GM23338 (cell line): ENCODE measurements around the gene DOCK3. TPM values are rescaled to one million over a fixed set of nuclear protein-coding genes. Genes with fewer than 3 reads are reported as not detected.

Experiments
- ATAC-seq: fragments of 200-7000 bp; cut with Tn5 transposase; 3 replicates; pipeline ENCODE4 v1.9.1; 2020
- DNase-seq: peaks from one replicate; pipeline ENCODE4 v3.0.0-alpha.2; 2015; ENCODE audit warnings: low spot score
- H2AFZ ChIP-seq: fragments of 200-600 bp; sonication (generic); 2 replicates; pipeline ENCODE4 v1.8.0; 2016; ENCODE audit warnings: antibody characterized with exemption, mild to moderate bottlenecking, moderate library complexity
- H3F3A ChIP-seq: fragments of 200-600 bp; sonication (generic); replicated peaks from 2 replicates; pipeline ENCODE4 v1.8.0; 2017; ENCODE audit warnings: antibody characterized with exemption, mixed run types, low read depth
- H3K27ac ChIP-seq: fragments of 200-600 bp; sonication (generic); 2 replicates; pipeline ENCODE4 v1.6.1; 2016; ENCODE audit warnings: low read depth
- H3K27me3 ChIP-seq: fragments of 200-600 bp; sonication (generic); 2 replicates; pipeline ENCODE4 v1.8.0; 2016; ENCODE audit warnings: mild to moderate bottlenecking, mixed run types, moderate library complexity; ENCODE audit not compliant: insufficient read depth
- H3K36me3 ChIP-seq: fragments of 200-600 bp; sonication (generic); 2 replicates; pipeline ENCODE4 v1.8.0; 2016; ENCODE audit warnings: mild to moderate bottlenecking; ENCODE audit not compliant: insufficient read depth
- H3K4me1 ChIP-seq: fragments of 200-600 bp; sonication (generic); 2 replicates; pipeline ENCODE4 v1.8.0; 2016; ENCODE audit warnings: mild to moderate bottlenecking, moderate library complexity; ENCODE audit not compliant: insufficient read depth
- H3K4me2 ChIP-seq: fragments of 200-600 bp; sonication (generic); 2 replicates; pipeline ENCODE4 v1.7.1; 2017; ENCODE audit warnings: mixed run types
- H3K4me3 ChIP-seq: fragments of 200-600 bp; sonication (generic); 2 replicates; pipeline ENCODE4 v1.6.1; 2016; ENCODE audit warnings: mixed run types
- H3K79me2 ChIP-seq: fragments of 200-600 bp; sonication (generic); replicated peaks from 2 replicates; pipeline ENCODE4 v1.8.0; 2017; ENCODE audit warnings: mild to moderate bottlenecking; ENCODE audit not compliant: insufficient read depth
- H3K9me2 ChIP-seq: fragments of 200-600 bp; sonication (generic); 2 replicates; pipeline ENCODE4 v1.8.0; 2017; ENCODE audit not compliant: insufficient read depth
- H4K20me1 ChIP-seq: fragments of 200-600 bp; sonication (generic); replicated peaks from 2 replicates; pipeline ENCODE4 v1.8.0; 2017; ENCODE audit warnings: mild to moderate bottlenecking; ENCODE audit not compliant: insufficient read depth
- H3K27ac Mint-ChIP-seq: 2 replicates; pipeline ENCODE4 v1.8.0; 2020; ENCODE audit warnings: inconsistent platforms, mild to moderate bottlenecking, moderate library complexity, mixed read lengths
- H3K27me3 Mint-ChIP-seq: 3 replicates; pipeline ENCODE4 v1.8.0; 2022; ENCODE audit warnings: low read depth, mild to moderate bottlenecking, moderate library complexity, mixed read lengths, inconsistent platforms; ENCODE audit not compliant: insufficient read depth, poor library complexity
- H3K36me3 Mint-ChIP-seq: 3 replicates; pipeline ENCODE4 v1.8.0; 2021; ENCODE audit warnings: low read depth, mild to moderate bottlenecking, inconsistent platforms, moderate library complexity, mixed read lengths
- H3K4me1 Mint-ChIP-seq: 3 replicates; pipeline ENCODE4 v1.8.0; 2020; ENCODE audit warnings: mild to moderate bottlenecking, inconsistent platforms, mixed read lengths
- H3K4me3 Mint-ChIP-seq: 3 replicates; pipeline ENCODE4 v1.8.0; 2021; ENCODE audit warnings: moderate library complexity, mild to moderate bottlenecking, inconsistent platforms, mixed read lengths
- H3K9me3 Mint-ChIP-seq: 3 replicates; pipeline ENCODE4 v1.8.0; 2020; ENCODE audit warnings: moderate library complexity, mild to moderate bottlenecking, inconsistent platforms, mixed read lengths
- EZH2 ChIP-seq: fragments of 200-600 bp; sonication (generic); IDR thresholded peaks from one replicate; pipeline ENCODE4 v1.8.0; 2017; ENCODE audit warnings: antibody characterized with exemption, mild to moderate bottlenecking, low read depth; ENCODE audit not compliant: unreplicated experiment
- EZH2phosphoT487 ChIP-seq: fragments of 200-600 bp; sonication (generic); IDR thresholded peaks from one replicate; pipeline ENCODE4 v1.8.1; 2018; ENCODE audit warnings: antibody characterized with exemption; ENCODE audit not compliant: unreplicated experiment
- JUNB ChIP-seq: IDR thresholded peaks from one replicate; pipeline ENCODE4 v1.6.1; 2016; ENCODE audit warnings: antibody characterized with exemption; ENCODE audit not compliant: unreplicated experiment
- NANOG ChIP-seq: IDR thresholded peaks from 2 replicates; pipeline ENCODE4 v1.6.1; 2016; ENCODE audit warnings: antibody characterized with exemption, borderline replicate concordance
- POLR2AphosphoS5 ChIP-seq: IDR thresholded peaks from 2 replicates; pipeline ENCODE4 v1.6.1; 2016; ENCODE audit warnings: antibody characterized with exemption, low read depth
- ZNF114 ChIP-seq: fragments of 250-450 bp; sonication (Bioruptor Pico); IDR thresholded peaks from 2 replicates; pipeline ENCODE4 v1.5.0; 2020; ENCODE audit warnings: mild to moderate bottlenecking, moderate library complexity
- ZNF331 ChIP-seq: fragments of 250-450 bp; sonication (Bioruptor Pico); IDR thresholded peaks from 2 replicates; pipeline ENCODE4 v1.5.0; 2020; ENCODE audit warnings: low read depth, mild to moderate bottlenecking, moderate library complexity
- polyA plus RNA-seq: library from polyadenylated mRNA; unstranded; fragments of >200 nt; fragmentation: Nextera tagmentation; extraction: Ambion mirVana; gene quantifications from 2 replicates; pipeline ENCODE4 v1.2.1, GENCODE V29; 2016
- total RNA-seq: library from RNA; depleted of rRNA; stranded (reverse); fragments of >200 nt; shearing (Covaris generic); gene quantifications from 2 replicates; pipeline ENCODE4 v1.2.3, GENCODE V29; 2014
- TF ChIP-seq, protein P1 (sequence below): IDR thresholded peaks from one replicate; pipeline ENCODE4 v1.6.1; 2018; ENCODE audit warnings: antibody characterized with exemption; ENCODE audit not compliant: unreplicated experiment
- TF ChIP-seq, protein P2 (sequence below): fragments of 250-450 bp; sonication (Bioruptor Pico); IDR thresholded peaks from 2 replicates; pipeline ENCODE4 v1.5.0; 2020; ENCODE audit warnings: mild to moderate bottlenecking, moderate library complexity

Gene DOCK3
- total and polyA plus RNA-seq, 2 experiments from 2014 or later: 2.4 to 5.6 TPM

- TF ChIP-seq, protein P1, sequence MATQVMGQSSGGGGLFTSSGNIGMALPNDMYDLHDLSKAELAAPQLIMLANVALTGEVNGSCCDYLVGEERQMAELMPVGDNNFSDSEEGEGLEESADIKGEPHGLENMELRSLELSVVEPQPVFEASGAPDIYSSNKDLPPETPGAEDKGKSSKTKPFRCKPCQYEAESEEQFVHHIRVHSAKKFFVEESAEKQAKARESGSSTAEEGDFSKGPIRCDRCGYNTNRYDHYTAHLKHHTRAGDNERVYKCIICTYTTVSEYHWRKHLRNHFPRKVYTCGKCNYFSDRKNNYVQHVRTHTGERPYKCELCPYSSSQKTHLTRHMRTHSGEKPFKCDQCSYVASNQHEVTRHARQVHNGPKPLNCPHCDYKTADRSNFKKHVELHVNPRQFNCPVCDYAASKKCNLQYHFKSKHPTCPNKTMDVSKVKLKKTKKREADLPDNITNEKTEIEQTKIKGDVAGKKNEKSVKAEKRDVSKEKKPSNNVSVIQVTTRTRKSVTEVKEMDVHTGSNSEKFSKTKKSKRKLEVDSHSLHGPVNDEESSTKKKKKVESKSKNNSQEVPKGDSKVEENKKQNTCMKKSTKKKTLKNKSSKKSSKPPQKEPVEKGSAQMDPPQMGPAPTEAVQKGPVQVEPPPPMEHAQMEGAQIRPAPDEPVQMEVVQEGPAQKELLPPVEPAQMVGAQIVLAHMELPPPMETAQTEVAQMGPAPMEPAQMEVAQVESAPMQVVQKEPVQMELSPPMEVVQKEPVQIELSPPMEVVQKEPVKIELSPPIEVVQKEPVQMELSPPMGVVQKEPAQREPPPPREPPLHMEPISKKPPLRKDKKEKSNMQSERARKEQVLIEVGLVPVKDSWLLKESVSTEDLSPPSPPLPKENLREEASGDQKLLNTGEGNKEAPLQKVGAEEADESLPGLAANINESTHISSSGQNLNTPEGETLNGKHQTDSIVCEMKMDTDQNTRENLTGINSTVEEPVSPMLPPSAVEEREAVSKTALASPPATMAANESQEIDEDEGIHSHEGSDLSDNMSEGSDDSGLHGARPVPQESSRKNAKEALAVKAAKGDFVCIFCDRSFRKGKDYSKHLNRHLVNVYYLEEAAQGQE: no peak
- no peak for TF ChIP-seq EZH2phosphoT487
- TF ChIP-seq, protein P2, sequence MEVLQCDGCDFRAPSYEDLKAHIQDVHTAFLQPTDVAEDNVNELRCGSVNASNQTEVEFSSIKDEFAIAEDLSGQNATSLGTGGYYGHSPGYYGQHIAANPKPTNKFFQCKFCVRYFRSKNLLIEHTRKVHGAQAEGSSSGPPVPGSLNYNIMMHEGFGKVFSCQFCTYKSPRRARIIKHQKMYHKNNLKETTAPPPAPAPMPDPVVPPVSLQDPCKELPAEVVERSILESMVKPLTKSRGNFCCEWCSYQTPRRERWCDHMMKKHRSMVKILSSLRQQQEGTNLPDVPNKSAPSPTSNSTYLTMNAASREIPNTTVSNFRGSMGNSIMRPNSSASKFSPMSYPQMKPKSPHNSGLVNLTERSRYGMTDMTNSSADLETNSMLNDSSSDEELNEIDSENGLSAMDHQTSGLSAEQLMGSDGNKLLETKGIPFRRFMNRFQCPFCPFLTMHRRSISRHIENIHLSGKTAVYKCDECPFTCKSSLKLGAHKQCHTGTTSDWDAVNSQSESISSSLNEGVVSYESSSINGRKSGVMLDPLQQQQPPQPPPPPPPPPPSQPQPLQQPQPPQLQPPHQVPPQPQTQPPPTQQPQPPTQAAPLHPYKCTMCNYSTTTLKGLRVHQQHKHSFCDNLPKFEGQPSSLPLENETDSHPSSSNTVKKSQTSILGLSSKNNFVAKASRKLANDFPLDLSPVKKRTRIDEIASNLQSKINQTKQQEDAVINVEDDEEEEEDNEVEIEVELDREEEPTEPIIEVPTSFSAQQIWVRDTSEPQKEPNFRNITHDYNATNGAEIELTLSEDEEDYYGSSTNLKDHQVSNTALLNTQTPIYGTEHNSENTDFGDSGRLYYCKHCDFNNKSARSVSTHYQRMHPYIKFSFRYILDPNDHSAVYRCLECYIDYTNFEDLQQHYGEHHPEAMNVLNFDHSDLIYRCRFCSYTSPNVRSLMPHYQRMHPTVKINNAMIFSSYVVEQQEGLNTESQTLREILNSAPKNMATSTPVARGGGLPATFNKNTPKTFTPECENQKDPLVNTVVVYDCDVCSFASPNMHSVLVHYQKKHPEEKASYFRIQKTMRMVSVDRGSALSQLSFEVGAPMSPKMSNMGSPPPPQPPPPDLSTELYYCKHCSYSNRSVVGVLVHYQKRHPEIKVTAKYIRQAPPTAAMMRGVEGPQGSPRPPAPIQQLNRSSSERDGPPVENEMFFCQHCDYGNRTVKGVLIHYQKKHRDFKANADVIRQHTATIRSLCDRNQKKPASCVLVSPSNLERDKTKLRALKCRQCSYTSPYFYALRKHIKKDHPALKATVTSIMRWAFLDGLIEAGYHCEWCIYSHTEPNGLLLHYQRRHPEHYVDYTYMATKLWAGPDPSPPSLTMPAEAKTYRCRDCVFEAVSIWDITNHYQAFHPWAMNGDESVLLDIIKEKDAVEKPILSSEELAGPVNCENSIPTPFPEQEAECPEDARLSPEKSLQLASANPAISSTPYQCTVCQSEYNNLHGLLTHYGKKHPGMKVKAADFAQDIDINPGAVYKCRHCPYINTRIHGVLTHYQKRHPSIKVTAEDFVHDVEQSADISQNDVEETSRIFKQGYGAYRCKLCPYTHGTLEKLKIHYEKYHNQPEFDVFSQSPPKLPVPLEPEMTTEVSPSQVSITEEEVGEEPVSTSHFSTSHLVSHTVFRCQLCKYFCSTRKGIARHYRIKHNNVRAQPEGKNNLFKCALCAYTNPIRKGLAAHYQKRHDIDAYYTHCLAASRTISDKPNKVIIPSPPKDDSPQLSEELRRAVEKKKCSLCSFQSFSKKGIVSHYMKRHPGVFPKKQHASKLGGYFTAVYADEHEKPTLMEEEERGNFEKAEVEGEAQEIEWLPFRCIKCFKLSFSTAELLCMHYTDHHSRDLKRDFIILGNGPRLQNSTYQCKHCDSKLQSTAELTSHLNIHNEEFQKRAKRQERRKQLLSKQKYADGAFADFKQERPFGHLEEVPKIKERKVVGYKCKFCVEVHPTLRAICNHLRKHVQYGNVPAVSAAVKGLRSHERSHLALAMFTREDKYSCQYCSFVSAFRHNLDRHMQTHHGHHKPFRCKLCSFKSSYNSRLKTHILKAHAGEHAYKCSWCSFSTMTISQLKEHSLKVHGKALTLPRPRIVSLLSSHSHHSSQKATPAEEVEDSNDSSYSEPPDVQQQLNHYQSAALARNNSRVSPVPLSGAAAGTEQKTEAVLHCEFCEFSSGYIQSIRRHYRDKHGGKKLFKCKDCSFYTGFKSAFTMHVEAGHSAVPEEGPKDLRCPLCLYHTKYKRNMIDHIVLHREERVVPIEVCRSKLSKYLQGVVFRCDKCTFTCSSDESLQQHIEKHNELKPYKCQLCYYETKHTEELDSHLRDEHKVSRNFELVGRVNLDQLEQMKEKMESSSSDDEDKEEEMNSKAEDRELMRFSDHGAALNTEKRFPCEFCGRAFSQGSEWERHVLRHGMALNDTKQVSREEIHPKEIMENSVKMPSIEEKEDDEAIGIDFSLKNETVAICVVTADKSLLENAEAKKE: no peak
- TF ChIP-seq ZNF114 (CRISPR knock-in tag): no peak
- no peak for TF ChIP-seq JUNB
- TF ChIP-seq NANOG: no peak
- TF ChIP-seq EZH2: no peak
- TF ChIP-seq POLR2AphosphoS5: no peak
- TF ChIP-seq ZNF331 (CRISPR knock-in tag): no peak
- Mint-ChIP-seq H3K4me3 (no peak overlapping the region), H3K4me1 (no peaks in the 10 kb centered on the region), H3K27ac (no peak overlapping the region), H3K36me3 (no peaks in the 10 kb centered on the region; the same call in 2 of the 3 replicates), H3K9me3 (peaks cover 11% of the 10 kb centered on the region; the same call in 2 of the 3 replicates), H3K27me3 (no peaks in the 10 kb centered on the region)
- H4K20me1 ChIP-seq: no peaks in the 10 kb centered on the region
- H3K4me3 ChIP-seq: no peak overlapping the region
- no peak for ATAC-seq
- no peak overlapping the region for H3K27ac ChIP-seq
- DNase-seq: no peak
- no peaks in the 10 kb centered on the region for H3K4me1 ChIP-seq
- H3F3A ChIP-seq: no peaks in the 10 kb centered on the region
- H3K27me3 ChIP-seq: no peaks in the 10 kb centered on the region
- no peaks in the 10 kb centered on the region for H3K36me3 ChIP-seq
- H3K9me2 ChIP-seq: no peaks in the 10 kb centered on the region
- H3K4me2 ChIP-seq: no peak overlapping the region
- no peak overlapping the region for H2AFZ ChIP-seq
- H3K79me2 ChIP-seq: no peaks in the 10 kb centered on the region
These were observed 595.8 kb downstream of the DOCK3 start for GRCh38 chr3:51270559-51270958.
